Parathyroid adenoma (tissue), 2 donors: ENCODE data around the gene IGFBP2.

Source experiments
- H2AFZ ChIP-seq: fragments of 300-600 bp; sonication (generic); one replicate; pipeline ENCODE4 v1.7.0; 2017; ENCODE audit warnings: antibody characterized with exemption, mild to moderate bottlenecking
- H3K27ac ChIP-seq: fragments of 300-600 bp; sonication (generic); one replicate; pipeline ENCODE4 v1.7.0; 2017
- H3K27me3 ChIP-seq: fragments of 300-600 bp; sonication (generic); one replicate; pipeline ENCODE4 v1.7.0; 2017; ENCODE audit warnings: low read length; ENCODE audit not compliant: control insufficient read depth, insufficient read depth
- H3K36me3 ChIP-seq: fragments of 300-600 bp; sonication (generic); one replicate; pipeline ENCODE4 v1.7.0; 2017; ENCODE audit warnings: low read length; ENCODE audit not compliant: control insufficient read depth, insufficient read depth
- H3K4me1 ChIP-seq: fragments of 300-600 bp; sonication (generic); one replicate; pipeline ENCODE4 v1.7.0; 2017; ENCODE audit warnings: control low read depth
- H3K4me2 ChIP-seq: fragments of 300-600 bp; sonication (generic); one replicate; pipeline ENCODE4 v1.7.0; 2017; ENCODE audit warnings: low read length
- H3K4me3 ChIP-seq: fragments of 300-600 bp; sonication (generic); one replicate; pipeline ENCODE4 v1.7.0; 2017; ENCODE audit warnings: low read depth, low read length
- H3K79me2 ChIP-seq: fragments of 300-600 bp; sonication (generic); one replicate; pipeline ENCODE4 v1.7.0; 2017; ENCODE audit warnings: control low read depth
- H3K9ac ChIP-seq: fragments of 300-600 bp; sonication (generic); one replicate; pipeline ENCODE4 v1.7.0; 2017; ENCODE audit warnings: mild to moderate bottlenecking
- H3K9me3 ChIP-seq: fragments of 300-600 bp; sonication (generic); one replicate; pipeline ENCODE4 v1.7.0; 2017; ENCODE audit warnings: low read length; ENCODE audit not compliant: control insufficient read depth
- CTCF ChIP-seq: fragments of 300-600 bp; sonication (generic); IDR thresholded peaks from one replicate; pipeline ENCODE4 v1.7.0; 2017; ENCODE audit warnings: antibody characterized with exemption, mild to moderate bottlenecking
- donor health status: primary hyperparathyroidism.

IGFBP2 gene

GRCh38 chr2:216632952-216633615, at the start of gene IGFBP2:
TSS of gene IGFBP2 (plus strand) at chr2:216633420. CDS start at chr2:216633524, 104 bp downstream.
- Histone ChIP-seq H3K79me2 (no peaks in the 10 kb centered on the region), H3K4me3 (peak within 1 kb of the TSS; percentile 53), H3K9ac (no peak within 1 kb of the TSS), H3K4me2 (peak within 1 kb of the TSS; percentile 85), H3K4me1 (no peaks in the 10 kb centered on the region), H3K27me3 (no peaks in the 10 kb centered on the region), H3K9me3 (no peaks in the 10 kb centered on the region), H3K36me3 (no peaks in the 10 kb centered on the region), H2AFZ (peak within 1 kb of the TSS; percentile 75), H3K27ac (no peak within 1 kb of the TSS)
- no peak for TF ChIP-seq CTCF

GRCh38 chr2:216583606-216584005, 49.6 kb upstream of the IGFBP2 start:
- Histone ChIP-seq H3K9ac (no peak overlapping the region), H3K79me2 (no peaks in the 10 kb centered on the region), H3K4me1 (no peaks in the 10 kb centered on the region), H3K9me3 (no peaks in the 10 kb centered on the region), H3K27ac (no peak overlapping the region), H2AFZ (no peak overlapping the region), H3K4me3 (no peak overlapping the region), H3K4me2 (no peak overlapping the region), H3K36me3 (no peaks in the 10 kb centered on the region), H3K27me3 (no peaks in the 10 kb centered on the region)
- no peak for TF ChIP-seq CTCF

- Histone ChIP-seq H3K27ac (no peak overlapping the region), H3K9ac (no peak overlapping the region), H3K79me2 (no peaks in the 10 kb centered on the region), H3K4me2 (no peak overlapping the region), H3K4me1 (no peaks in the 10 kb centered on the region), H3K9me3 (no peaks in the 10 kb centered on the region), H3K36me3 (no peaks in the 10 kb centered on the region), H3K27me3 (no peaks in the 10 kb centered on the region), H3K4me3 (no peak overlapping the region), H2AFZ (no peak overlapping the region)
- no peak for TF ChIP-seq CTCF
These were observed 49.1 kb upstream of the IGFBP2 start for GRCh38 chr2:216584112-216584511.

GRCh38 chr2:216585441-216585840, 47.8 kb upstream of the IGFBP2 start:
- Histone ChIP-seq H3K36me3 (no peaks in the 10 kb centered on the region), H3K9ac (no peak overlapping the region), H3K9me3 (no peaks in the 10 kb centered on the region), H3K27me3 (no peaks in the 10 kb centered on the region), H3K27ac (no peak overlapping the region), H3K4me1 (no peaks in the 10 kb centered on the region), H3K4me3 (no peak overlapping the region), H2AFZ (no peak overlapping the region), H3K4me2 (no peak overlapping the region), H3K79me2 (no peaks in the 10 kb centered on the region)
- TF ChIP-seq CTCF, result no peak
